ENCODE data around the gene CLASP2.

The CLASP2 gene

GRCh38 chr3:33729993-33730392 lies 11.9 kb upstream of the CLASP2 start:
- H3K36me3 ChIP-seq (ENCODE audit: control insufficient read depth in 2 of 2, insufficient read depth in 2 of 2, low read length in 2 of 2): no peaks in the 10 kb centered on the region
- no peak overlapping the region for H3K9ac ChIP-seq (ENCODE audit: low read depth in 1 of 2, low read length in 2 of 2)
- no peak overlapping the region for H3K27ac ChIP-seq (ENCODE audit: low read depth in 2 of 2, low read length in 2 of 2)
- H3K9me3 ChIP-seq (ENCODE audit: control insufficient read depth in 2 of 2, low read length in 2 of 2): peaks cover 0 to 5% of the 10 kb centered on the region in 2 donors
- no peaks in the 10 kb centered on the region for H3K27me3 ChIP-seq (ENCODE audit: control insufficient read depth in 2 of 2, insufficient read depth in 2 of 2, low read length in 2 of 2)
- no peak overlapping the region for H3K4me3 ChIP-seq (ENCODE audit: low read length in 2 of 2)
- no peaks in the 10 kb centered on the region for H3K4me1 ChIP-seq (ENCODE audit: control insufficient read depth in 2 of 2, insufficient read depth in 2 of 2, low read length in 2 of 2)

GRCh38 chr3:33724256-33724655 lies 6.2 kb upstream of the CLASP2 start:
- no peak overlapping the region for H3K9ac ChIP-seq (ENCODE audit: low read depth in 1 of 2, low read length in 2 of 2)
- no peak overlapping the region for H3K27ac ChIP-seq (ENCODE audit: low read depth in 2 of 2, low read length in 2 of 2)
- H3K4me3 ChIP-seq (ENCODE audit: low read length in 2 of 2): no peak overlapping the region
- no peaks in the 10 kb centered on the region for H3K9me3 ChIP-seq (ENCODE audit: control insufficient read depth in 2 of 2, low read length in 2 of 2)
- H3K36me3 ChIP-seq (ENCODE audit: control insufficient read depth in 2 of 2, insufficient read depth in 2 of 2, low read length in 2 of 2): no peaks in the 10 kb centered on the region
- H3K27me3 ChIP-seq (ENCODE audit: control insufficient read depth in 2 of 2, insufficient read depth in 2 of 2, low read length in 2 of 2): no peaks in the 10 kb centered on the region
- H3K4me1 ChIP-seq (ENCODE audit: control insufficient read depth in 2 of 2, insufficient read depth in 2 of 2, low read length in 2 of 2): no peaks in the 10 kb centered on the region

- Histone ChIP-seq H3K4me1 (ENCODE audit: control insufficient read depth in 2 of 2, insufficient read depth in 2 of 2, low read length in 2 of 2) (peaks cover 0 to 5% of the 10 kb centered on the region in 2 donors), H3K4me3 (ENCODE audit: low read length in 2 of 2) (no peak overlapping the region), H3K27ac (ENCODE audit: low read depth in 2 of 2, low read length in 2 of 2) (no peak overlapping the region), H3K9ac (ENCODE audit: low read depth in 1 of 2, low read length in 2 of 2) (no peak overlapping the region), H3K36me3 (ENCODE audit: control insufficient read depth in 2 of 2, insufficient read depth in 2 of 2, low read length in 2 of 2) (no peaks in the 10 kb centered on the region), H3K9me3 (ENCODE audit: control insufficient read depth in 2 of 2, low read length in 2 of 2) (no peaks in the 10 kb centered on the region), H3K27me3 (ENCODE audit: control insufficient read depth in 2 of 2, insufficient read depth in 2 of 2, low read length in 2 of 2) (no peaks in the 10 kb centered on the region)
These were observed 4.7 kb upstream of the CLASP2 start for GRCh38 chr3:33722626-33723370.

GRCh38 chr3:33722191-33722590 lies 4.1 kb upstream of the CLASP2 start:
- Histone ChIP-seq H3K36me3 (ENCODE audit: control insufficient read depth in 2 of 2, insufficient read depth in 2 of 2, low read length in 2 of 2) (no peaks in the 10 kb centered on the region), H3K27me3 (ENCODE audit: control insufficient read depth in 2 of 2, insufficient read depth in 2 of 2, low read length in 2 of 2) (no peaks in the 10 kb centered on the region), H3K9ac (ENCODE audit: low read depth in 1 of 2, low read length in 2 of 2) (no peak overlapping the region), H3K9me3 (ENCODE audit: control insufficient read depth in 2 of 2, low read length in 2 of 2) (no peaks in the 10 kb centered on the region), H3K4me3 (ENCODE audit: low read length in 2 of 2) (no peak overlapping the region), H3K27ac (ENCODE audit: low read depth in 2 of 2, low read length in 2 of 2) (no peak overlapping the region), H3K4me1 (ENCODE audit: control insufficient read depth in 2 of 2, insufficient read depth in 2 of 2, low read length in 2 of 2) (peaks cover 0 to 5% of the 10 kb centered on the region in 2 donors)

- H3K27me3 ChIP-seq (ENCODE audit: control insufficient read depth in 2 of 2, insufficient read depth in 2 of 2, low read length in 2 of 2): no peaks in the 10 kb centered on the region
- H3K27ac ChIP-seq (ENCODE audit: low read depth in 2 of 2, low read length in 2 of 2): peak overlapping the region; percentile 94 to 96
- H3K4me3 ChIP-seq (ENCODE audit: low read length in 2 of 2): peak overlapping the region; percentile 84 to 88
- H3K4me1 ChIP-seq (ENCODE audit: control insufficient read depth in 2 of 2, insufficient read depth in 2 of 2, low read length in 2 of 2): peaks cover 4 to 16% of the 10 kb centered on the region in 2 donors
- no peaks in the 10 kb centered on the region for H3K36me3 ChIP-seq (ENCODE audit: control insufficient read depth in 2 of 2, insufficient read depth in 2 of 2, low read length in 2 of 2)
- peak overlapping the region; percentile 72 to 88 for H3K9ac ChIP-seq (ENCODE audit: low read depth in 1 of 2, low read length in 2 of 2)
- H3K9me3 ChIP-seq (ENCODE audit: control insufficient read depth in 2 of 2, low read length in 2 of 2): no peaks in the 10 kb centered on the region
These were observed 497 bp upstream of the CLASP2 start for GRCh38 chr3:33718595-33718907.

- Histone ChIP-seq H3K9me3 (ENCODE audit: control insufficient read depth in 2 of 2, low read length in 2 of 2) (no peaks in the 10 kb centered on the region), H3K27me3 (ENCODE audit: control insufficient read depth in 2 of 2, insufficient read depth in 2 of 2, low read length in 2 of 2) (no peaks in the 10 kb centered on the region), H3K36me3 (ENCODE audit: control insufficient read depth in 2 of 2, insufficient read depth in 2 of 2, low read length in 2 of 2) (no peaks in the 10 kb centered on the region), H3K9ac (ENCODE audit: low read depth in 1 of 2, low read length in 2 of 2) (peak overlapping the region; percentile 72 to 88), H3K4me3 (ENCODE audit: low read length in 2 of 2) (peak overlapping the region; percentile 84 to 88), H3K4me1 (ENCODE audit: control insufficient read depth in 2 of 2, insufficient read depth in 2 of 2, low read length in 2 of 2) (peaks cover 4 to 16% of the 10 kb centered on the region in 2 donors), H3K27ac (ENCODE audit: low read depth in 2 of 2, low read length in 2 of 2) (peak overlapping the region; percentile 94 to 96)
These were observed 513 bp downstream of the CLASP2 start for GRCh38 chr3:33717616-33717865.

GRCh38 chr3:33716227-33716626 lies 1.8 kb downstream of the CLASP2 start:
- Histone ChIP-seq H3K4me3 (ENCODE audit: low read length in 2 of 2) (peak overlapping the region in 1 of 2 donors; percentile 84), H3K4me1 (ENCODE audit: control insufficient read depth in 2 of 2, insufficient read depth in 2 of 2, low read length in 2 of 2) (peaks cover 4 to 16% of the 10 kb centered on the region in 2 donors), H3K27ac (ENCODE audit: low read depth in 2 of 2, low read length in 2 of 2) (no peak overlapping the region), H3K9ac (ENCODE audit: low read depth in 1 of 2, low read length in 2 of 2) (no peak overlapping the region), H3K27me3 (ENCODE audit: control insufficient read depth in 2 of 2, insufficient read depth in 2 of 2, low read length in 2 of 2) (no peaks in the 10 kb centered on the region), H3K36me3 (ENCODE audit: control insufficient read depth in 2 of 2, insufficient read depth in 2 of 2, low read length in 2 of 2) (no peaks in the 10 kb centered on the region), H3K9me3 (ENCODE audit: control insufficient read depth in 2 of 2, low read length in 2 of 2) (no peaks in the 10 kb centered on the region)

GRCh38 chr3:33711100-33711499 lies 7.0 kb downstream of the CLASP2 start:
- Histone ChIP-seq H3K4me3 (ENCODE audit: low read length in 2 of 2) (no peak overlapping the region), H3K9me3 (ENCODE audit: control insufficient read depth in 2 of 2, low read length in 2 of 2) (no peaks in the 10 kb centered on the region), H3K9ac (ENCODE audit: low read depth in 1 of 2, low read length in 2 of 2) (no peak overlapping the region), H3K36me3 (ENCODE audit: control insufficient read depth in 2 of 2, insufficient read depth in 2 of 2, low read length in 2 of 2) (no peaks in the 10 kb centered on the region), H3K27me3 (ENCODE audit: control insufficient read depth in 2 of 2, insufficient read depth in 2 of 2, low read length in 2 of 2) (no peaks in the 10 kb centered on the region), H3K27ac (ENCODE audit: low read depth in 2 of 2, low read length in 2 of 2) (no peak overlapping the region), H3K4me1 (ENCODE audit: control insufficient read depth in 2 of 2, insufficient read depth in 2 of 2, low read length in 2 of 2) (peaks cover under 1 to 4% of the 10 kb centered on the region in 2 donors)

GRCh38 chr3:33706056-33706455 lies 12.0 kb downstream of the CLASP2 start:
- H3K9ac ChIP-seq (ENCODE audit: low read depth in 1 of 2, low read length in 2 of 2): no peak overlapping the region
- no peak overlapping the region for H3K4me3 ChIP-seq (ENCODE audit: low read length in 2 of 2)
- no peaks in the 10 kb centered on the region for H3K4me1 ChIP-seq (ENCODE audit: control insufficient read depth in 2 of 2, insufficient read depth in 2 of 2, low read length in 2 of 2)
- no peak overlapping the region for H3K27ac ChIP-seq (ENCODE audit: low read depth in 2 of 2, low read length in 2 of 2)
- H3K36me3 ChIP-seq (ENCODE audit: control insufficient read depth in 2 of 2, insufficient read depth in 2 of 2, low read length in 2 of 2): no peaks in the 10 kb centered on the region
- H3K27me3 ChIP-seq (ENCODE audit: control insufficient read depth in 2 of 2, insufficient read depth in 2 of 2, low read length in 2 of 2): no peaks in the 10 kb centered on the region
- peaks cover 0 to 4% of the 10 kb centered on the region in 2 donors for H3K9me3 ChIP-seq (ENCODE audit: control insufficient read depth in 2 of 2, low read length in 2 of 2)

- H3K27me3 ChIP-seq (ENCODE audit: control insufficient read depth in 2 of 2, insufficient read depth in 2 of 2, low read length in 2 of 2): no peaks in the 10 kb centered on the region
- H3K9ac ChIP-seq (ENCODE audit: low read depth in 1 of 2, low read length in 2 of 2): no peak overlapping the region
- H3K36me3 ChIP-seq (ENCODE audit: control insufficient read depth in 2 of 2, insufficient read depth in 2 of 2, low read length in 2 of 2): no peaks in the 10 kb centered on the region
- peaks cover 0 to 4% of the 10 kb centered on the region in 2 donors for H3K9me3 ChIP-seq (ENCODE audit: control insufficient read depth in 2 of 2, low read length in 2 of 2)
- H3K27ac ChIP-seq (ENCODE audit: low read depth in 2 of 2, low read length in 2 of 2): no peak overlapping the region
- H3K4me1 ChIP-seq (ENCODE audit: control insufficient read depth in 2 of 2, insufficient read depth in 2 of 2, low read length in 2 of 2): no peaks in the 10 kb centered on the region
- H3K4me3 ChIP-seq (ENCODE audit: low read length in 2 of 2): no peak overlapping the region
These were observed 13.2 kb downstream of the CLASP2 start for GRCh38 chr3:33704891-33705290.

GRCh38 chr3:33699275-33699674 lies 18.8 kb downstream of the CLASP2 start:
- H3K9ac ChIP-seq (ENCODE audit: low read depth in 1 of 2, low read length in 2 of 2): no peak overlapping the region
- no peaks in the 10 kb centered on the region for H3K27me3 ChIP-seq (ENCODE audit: control insufficient read depth in 2 of 2, insufficient read depth in 2 of 2, low read length in 2 of 2)
- no peak overlapping the region for H3K27ac ChIP-seq (ENCODE audit: low read depth in 2 of 2, low read length in 2 of 2)
- H3K4me1 ChIP-seq (ENCODE audit: control insufficient read depth in 2 of 2, insufficient read depth in 2 of 2, low read length in 2 of 2): no peaks in the 10 kb centered on the region
- H3K9me3 ChIP-seq (ENCODE audit: control insufficient read depth in 2 of 2, low read length in 2 of 2): no peaks in the 10 kb centered on the region
- no peak overlapping the region for H3K4me3 ChIP-seq (ENCODE audit: low read length in 2 of 2)
- H3K36me3 ChIP-seq (ENCODE audit: control insufficient read depth in 2 of 2, insufficient read depth in 2 of 2, low read length in 2 of 2): no peaks in the 10 kb centered on the region
